Bronchial epithelial cell (primary cell): ENCODE measurements around the gene IRX2. TPM values are rescaled to one million over a fixed set of nuclear protein-coding genes. Genes with fewer than 3 reads are reported as not detected.

Experiments used
- DNase-seq: peaks from one replicate; pipeline ENCODE4 v3.0.0-alpha.2; 2010; ENCODE audit warnings: low read depth
- FAIRE-seq: peaks from 2 replicates; lab custom pipeline; 2011; peaks lifted over from hg19 to GRCh38; lab: Jason Lieb, UNC
- H3K27me3 ChIP-seq: 2 replicates; pipeline ENCODE4 v1.5.1; 2011; ENCODE audit warnings: low read length; ENCODE audit not compliant: control insufficient read depth, insufficient read depth
- H3K36me3 ChIP-seq: 2 replicates; pipeline ENCODE4 v1.5.1; 2011; ENCODE audit warnings: low read length; ENCODE audit not compliant: control insufficient read depth, insufficient read depth
- H3K4me3 ChIP-seq: 2 replicates; pipeline ENCODE4 v1.5.1; 2011; ENCODE audit warnings: mild to moderate bottlenecking, low read depth, low read length, control low read depth
- total RNA-seq: library from RNA; depleted of rRNA; stranded (reverse); fragments of >200 nt; gene quantifications from 2 replicates; pipeline ENCODE4 v1.2.1, GENCODE V29; 2014
- TF ChIP-seq, protein P1 (sequence below): IDR thresholded peaks from 2 replicates; pipeline ENCODE4 v1.5.1; 2011; ENCODE audit warnings: mild to moderate bottlenecking, moderate library complexity, low read length, control low read depth, inconsistent platforms; ENCODE audit not compliant: insufficient read depth, severe bottlenecking

IRX2 gene
- total RNA-seq, 1 donor from 2014 or later: 14.0 TPM

GRCh38 chr5:2780421-2781171 lies 29.1 kb upstream of the IRX2 start:
- TF ChIP-seq, protein P1, sequence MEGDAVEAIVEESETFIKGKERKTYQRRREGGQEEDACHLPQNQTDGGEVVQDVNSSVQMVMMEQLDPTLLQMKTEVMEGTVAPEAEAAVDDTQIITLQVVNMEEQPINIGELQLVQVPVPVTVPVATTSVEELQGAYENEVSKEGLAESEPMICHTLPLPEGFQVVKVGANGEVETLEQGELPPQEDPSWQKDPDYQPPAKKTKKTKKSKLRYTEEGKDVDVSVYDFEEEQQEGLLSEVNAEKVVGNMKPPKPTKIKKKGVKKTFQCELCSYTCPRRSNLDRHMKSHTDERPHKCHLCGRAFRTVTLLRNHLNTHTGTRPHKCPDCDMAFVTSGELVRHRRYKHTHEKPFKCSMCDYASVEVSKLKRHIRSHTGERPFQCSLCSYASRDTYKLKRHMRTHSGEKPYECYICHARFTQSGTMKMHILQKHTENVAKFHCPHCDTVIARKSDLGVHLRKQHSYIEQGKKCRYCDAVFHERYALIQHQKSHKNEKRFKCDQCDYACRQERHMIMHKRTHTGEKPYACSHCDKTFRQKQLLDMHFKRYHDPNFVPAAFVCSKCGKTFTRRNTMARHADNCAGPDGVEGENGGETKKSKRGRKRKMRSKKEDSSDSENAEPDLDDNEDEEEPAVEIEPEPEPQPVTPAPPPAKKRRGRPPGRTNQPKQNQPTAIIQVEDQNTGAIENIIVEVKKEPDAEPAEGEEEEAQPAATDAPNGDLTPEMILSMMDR: peak; percentile 34
- FAIRE-seq: no peak
- DNase-seq: peak; percentile 92
- H3K4me3 ChIP-seq: no peak overlapping the region
- no peaks in the 10 kb centered on the region for H3K27me3 ChIP-seq
- no peaks in the 10 kb centered on the region for H3K36me3 ChIP-seq

- no peaks in the 10 kb centered on the region for H3K27me3 ChIP-seq
- H3K36me3 ChIP-seq: no peaks in the 10 kb centered on the region
- peak; percentile 50 for DNase-seq
- no peak for FAIRE-seq
- TF ChIP-seq, protein P1: no peak
- no peak overlapping the region for H3K4me3 ChIP-seq
Observed at GRCh38 chr5:2779459-2779858, 28.0 kb upstream of the IRX2 start.

DNA sequence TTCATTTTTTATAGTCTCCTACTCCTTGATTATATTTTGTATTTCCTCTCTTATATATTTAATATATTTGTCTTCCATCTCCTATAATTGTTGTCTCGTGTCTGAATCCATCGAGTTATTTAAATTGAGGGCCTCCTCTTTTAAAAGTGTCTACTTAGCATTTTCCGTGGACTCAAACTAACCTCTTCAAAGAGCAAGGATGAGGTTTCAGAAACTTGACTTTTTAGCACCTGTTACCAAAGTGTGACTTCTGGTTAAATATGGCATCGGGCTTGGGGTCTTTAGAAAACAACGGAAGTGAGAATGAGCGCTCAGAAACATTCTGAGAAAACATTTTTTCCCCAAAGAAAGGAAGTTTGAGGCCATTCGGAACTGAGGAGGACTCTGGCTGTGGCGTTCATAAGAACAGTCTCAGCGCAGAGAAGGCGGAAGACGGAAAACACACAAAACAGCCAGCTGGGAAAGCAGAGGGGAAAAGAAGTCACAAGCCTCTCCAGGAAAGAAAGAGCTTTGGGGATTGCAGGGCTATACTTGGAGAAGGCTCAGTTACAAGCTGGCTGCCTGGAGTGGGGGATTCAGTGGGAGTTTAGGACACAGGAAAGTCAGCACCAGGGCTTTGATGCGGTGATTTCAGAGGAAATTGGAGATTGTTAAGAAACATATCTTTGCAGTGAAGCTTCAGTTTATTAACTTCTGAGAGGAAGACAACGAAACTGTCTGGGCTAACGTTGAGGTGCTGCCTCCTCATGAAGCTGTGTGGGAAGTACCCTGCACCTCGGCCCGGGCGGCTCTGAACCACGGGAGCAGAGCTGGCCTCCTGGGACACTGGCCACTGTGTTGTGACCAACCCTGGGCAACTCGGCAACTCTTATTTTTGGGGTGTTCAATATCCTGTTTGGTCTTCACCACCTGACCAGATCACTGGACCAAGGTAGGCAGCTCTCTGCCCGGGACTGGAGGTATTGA lies 25.1 kb upstream of the IRX2 start:
- DNase-seq (no peak), FAIRE-seq (no peak)
- no peaks in the 10 kb centered on the region for H3K27me3 ChIP-seq
- TF ChIP-seq, protein P1: no peak
- H3K36me3 ChIP-seq: no peaks in the 10 kb centered on the region
- no peak overlapping the region for H3K4me3 ChIP-seq

- no peak for DNase-seq
- Histone ChIP-seq H3K36me3 (no peaks in the 10 kb centered on the region), H3K4me3 (no peak overlapping the region), H3K27me3 (no peaks in the 10 kb centered on the region)
- FAIRE-seq: no peak
- TF ChIP-seq, protein P1: no peak
Observed at GRCh38 chr5:2773327-2773726, 21.9 kb upstream of the IRX2 start.

GRCh38 chr5:2767089-2767488 lies 15.6 kb upstream of the IRX2 start:
- Histone ChIP-seq H3K4me3 (no peak overlapping the region), H3K27me3 (no peaks in the 10 kb centered on the region), H3K36me3 (no peaks in the 10 kb centered on the region)
- TF ChIP-seq, protein P1: no peak
- DNase-seq (no peak), FAIRE-seq (no peak)
